HG03025 (cell line): ENCODE results near the gene AGPAT3.

Experiments
- ATAC-seq: cut with Tn5 transposase; IDR thresholded peaks from one replicate; pipeline ENCODE4 v1.9.1; 2021; ENCODE audit warnings: mild to moderate bottlenecking, moderate library complexity; ENCODE audit not compliant: unreplicated experiment, low FRiP score

AGPAT3 gene

GRCh38 chr21:43934716-43935705 lies 70.0 kb downstream of the AGPAT3 start:
- no peak for ATAC-seq

- ATAC-seq = no peak
These were observed 70.7 kb downstream of the AGPAT3 start for GRCh38 chr21:43935711-43936110.

DNA sequence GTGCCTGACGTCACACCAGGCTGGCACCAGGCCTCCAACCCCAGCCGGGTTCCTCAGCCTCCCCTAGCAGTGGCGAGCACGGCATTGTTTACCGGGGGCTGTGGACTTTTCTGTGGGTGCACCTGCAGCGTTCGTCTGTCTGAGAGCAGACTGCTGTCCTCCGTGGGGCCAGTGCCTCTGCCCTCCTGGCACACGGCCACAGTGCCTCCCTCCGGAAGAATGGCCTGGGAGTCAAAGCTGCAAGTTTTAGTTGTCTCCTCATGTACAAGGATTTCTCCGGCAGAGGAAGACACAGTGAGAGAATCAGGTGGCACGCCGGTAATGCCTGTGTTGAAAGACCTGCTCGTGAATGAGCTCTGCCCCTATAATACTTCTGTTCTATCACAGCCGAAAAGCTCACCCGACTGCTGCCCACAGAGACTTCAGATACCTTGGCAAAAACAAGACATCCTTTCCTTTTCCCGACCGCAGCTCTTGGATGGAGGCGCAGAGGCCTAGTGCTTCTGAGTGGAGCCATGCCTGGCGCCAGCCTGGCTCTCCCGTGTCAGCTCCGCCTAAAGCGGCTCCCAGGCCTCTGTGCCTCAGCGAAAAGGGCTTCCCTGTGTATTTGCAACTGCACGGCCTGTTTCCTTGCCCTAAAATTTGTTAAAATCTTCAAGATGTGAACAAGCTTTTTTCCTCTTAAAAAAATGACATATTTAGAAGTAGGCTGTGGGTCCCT lies 71.4 kb downstream of the AGPAT3 start:
- ATAC-seq = no peak

DNA sequence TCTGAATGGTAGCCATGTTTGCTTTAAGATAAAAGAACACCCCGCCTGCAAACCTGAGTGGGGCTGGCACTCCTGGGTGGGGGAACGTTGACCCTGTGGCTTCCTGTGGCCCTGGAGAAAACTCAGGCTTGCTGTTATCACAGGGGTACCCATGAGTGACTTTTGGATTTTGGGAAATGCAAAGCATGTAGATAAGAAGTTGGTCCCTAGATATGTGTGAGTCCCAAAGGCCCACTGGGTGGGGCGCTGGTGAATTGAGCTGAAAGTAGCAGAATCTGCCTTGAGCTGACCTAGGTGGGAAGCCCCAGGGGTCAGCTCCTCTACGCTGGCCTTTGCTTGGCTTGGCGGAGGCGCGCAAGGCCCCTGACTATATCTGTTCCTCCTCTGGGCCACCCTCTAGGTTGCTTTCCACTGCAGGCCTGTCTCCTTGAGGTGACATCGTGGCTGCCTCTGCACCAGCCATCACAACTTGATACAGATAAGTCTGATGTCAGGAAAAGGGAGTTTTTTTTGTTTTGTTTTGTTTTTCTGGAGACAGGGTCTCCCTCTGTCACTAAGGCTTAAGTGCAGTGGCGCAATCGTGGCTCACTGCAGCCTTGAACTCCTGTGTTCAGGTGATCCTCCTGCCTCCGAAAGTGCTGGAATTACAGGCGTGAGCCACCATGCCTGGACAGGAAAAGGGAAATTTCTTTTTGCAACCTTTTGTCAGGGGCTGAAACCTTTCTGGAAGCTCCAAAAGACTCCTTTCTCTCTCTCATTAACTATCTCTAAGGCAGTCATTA lies 72.2 kb downstream of the AGPAT3 start:
- ATAC-seq = no peak

- ATAC-seq = no peak
These were observed 72.9 kb downstream of the AGPAT3 start for GRCh38 chr21:43937891-43938309.

DNA sequence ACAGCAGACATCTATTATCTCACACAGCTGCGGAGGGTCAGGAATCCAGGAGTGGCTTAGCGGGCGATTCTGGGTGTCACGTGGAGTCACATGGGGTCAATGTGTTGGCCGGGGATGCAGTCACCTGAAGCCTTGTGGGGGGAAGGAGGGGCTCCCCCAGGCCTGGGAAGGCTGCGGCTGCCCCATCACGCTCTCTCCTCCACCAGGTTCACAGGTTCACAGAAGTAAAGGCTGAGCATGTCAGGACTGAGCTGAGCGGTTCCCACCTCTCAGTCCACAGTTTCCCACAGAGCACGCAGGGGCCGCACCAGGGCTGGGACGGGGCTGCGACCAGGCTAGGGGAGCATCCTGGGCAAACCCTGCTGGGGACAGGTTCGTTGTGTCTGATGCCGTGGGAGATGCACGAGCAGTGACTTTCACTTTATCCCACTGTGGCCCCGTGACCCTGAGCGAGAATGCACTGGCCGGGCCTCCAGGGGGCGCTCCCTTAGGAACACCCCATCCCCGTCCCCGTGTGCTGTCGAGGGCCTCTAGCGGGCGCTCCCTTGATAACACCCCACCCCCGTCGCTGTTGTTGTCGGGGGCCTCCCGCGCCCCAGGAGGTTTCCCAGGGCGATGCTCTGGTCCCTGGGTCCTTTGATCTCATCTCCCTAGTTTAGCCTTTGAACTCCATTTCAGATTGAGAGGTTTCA lies 73.9 kb downstream of the AGPAT3 start:
- peak; percentile 61 for ATAC-seq

- no peak for ATAC-seq
These were observed 74.7 kb downstream of the AGPAT3 start for GRCh38 chr21:43939443-43940328.

- ATAC-seq = no peak
These were observed 75.5 kb downstream of the AGPAT3 start for GRCh38 chr21:43940329-43941050.

DNA sequence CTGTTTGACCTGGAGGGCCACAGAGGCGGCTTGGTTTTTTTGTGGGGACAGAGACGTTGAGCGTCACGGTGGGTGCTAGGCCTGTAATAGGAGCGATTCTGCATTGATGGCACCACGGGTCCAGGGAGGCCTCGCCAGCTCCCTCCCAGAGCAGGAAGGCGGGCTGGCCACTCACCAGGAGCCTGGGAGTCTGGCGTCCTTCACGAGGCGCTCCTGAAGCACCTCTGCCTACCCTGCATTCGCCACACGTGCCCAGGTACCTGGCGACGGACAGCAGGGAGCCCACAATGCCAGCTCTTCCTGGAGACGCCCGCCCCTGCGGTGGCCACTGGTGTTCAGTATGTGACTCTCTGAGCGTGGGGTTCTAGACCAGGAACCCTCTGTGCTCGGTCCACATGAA lies 77.2 kb downstream of the AGPAT3 start:
- ATAC-seq = no peak

DNA sequence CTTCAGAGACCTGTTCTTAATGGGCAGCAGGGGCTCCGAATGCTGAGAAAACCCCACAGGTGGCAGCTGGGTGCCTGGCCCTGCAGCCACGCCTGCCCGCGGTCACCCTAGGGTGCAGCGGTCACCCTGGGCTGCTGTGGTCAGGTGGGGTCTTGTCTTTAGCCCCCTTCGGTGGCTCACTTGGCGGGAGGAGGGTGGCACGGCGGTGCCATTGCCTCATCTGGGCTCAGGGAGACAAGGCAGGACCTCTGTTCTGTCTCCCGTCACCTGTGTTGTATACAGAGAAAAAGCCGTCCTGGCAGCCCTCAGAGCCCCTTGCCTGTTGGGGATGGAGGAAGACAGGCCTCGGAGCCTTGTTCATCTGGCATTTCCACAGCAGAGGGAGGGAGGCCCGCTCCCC lies 77.6 kb downstream of the AGPAT3 start:
- ATAC-seq = no peak

DNA sequence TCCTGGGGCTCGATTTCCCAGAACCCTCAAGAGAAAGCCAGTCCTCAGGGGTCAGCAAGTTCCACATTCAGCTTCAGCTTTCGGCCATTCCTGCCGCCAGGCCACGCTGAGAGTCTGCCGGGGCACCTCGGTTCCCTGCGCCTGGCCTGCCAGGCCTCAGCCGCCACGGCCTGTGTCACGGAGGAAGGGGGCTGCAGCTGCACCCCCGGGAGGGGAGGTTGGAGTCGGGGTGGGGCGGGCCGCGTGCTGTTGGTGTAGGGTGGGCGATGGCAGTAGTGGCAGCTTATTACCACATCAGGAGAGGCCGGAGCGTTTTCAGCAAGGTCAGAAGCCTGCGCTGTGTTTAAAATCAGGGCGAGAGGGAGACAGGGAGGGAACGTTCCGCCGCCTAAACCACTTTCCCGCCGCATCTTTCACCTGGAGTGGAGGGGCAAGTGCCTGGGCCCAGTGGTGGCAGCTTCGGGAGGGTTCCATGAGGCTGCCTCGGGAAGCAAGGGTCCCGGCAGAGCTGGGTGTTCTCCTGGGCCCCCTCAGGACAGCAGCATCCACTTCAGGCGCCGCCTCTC lies 78.6 kb downstream of the AGPAT3 start:
- no peak for ATAC-seq

- no peak for ATAC-seq
These were observed 79.1 kb downstream of the AGPAT3 start for GRCh38 chr21:43944078-43944633.

- ATAC-seq = no peak
These were observed 79.7 kb downstream of the AGPAT3 start for GRCh38 chr21:43944757-43945156.

DNA sequence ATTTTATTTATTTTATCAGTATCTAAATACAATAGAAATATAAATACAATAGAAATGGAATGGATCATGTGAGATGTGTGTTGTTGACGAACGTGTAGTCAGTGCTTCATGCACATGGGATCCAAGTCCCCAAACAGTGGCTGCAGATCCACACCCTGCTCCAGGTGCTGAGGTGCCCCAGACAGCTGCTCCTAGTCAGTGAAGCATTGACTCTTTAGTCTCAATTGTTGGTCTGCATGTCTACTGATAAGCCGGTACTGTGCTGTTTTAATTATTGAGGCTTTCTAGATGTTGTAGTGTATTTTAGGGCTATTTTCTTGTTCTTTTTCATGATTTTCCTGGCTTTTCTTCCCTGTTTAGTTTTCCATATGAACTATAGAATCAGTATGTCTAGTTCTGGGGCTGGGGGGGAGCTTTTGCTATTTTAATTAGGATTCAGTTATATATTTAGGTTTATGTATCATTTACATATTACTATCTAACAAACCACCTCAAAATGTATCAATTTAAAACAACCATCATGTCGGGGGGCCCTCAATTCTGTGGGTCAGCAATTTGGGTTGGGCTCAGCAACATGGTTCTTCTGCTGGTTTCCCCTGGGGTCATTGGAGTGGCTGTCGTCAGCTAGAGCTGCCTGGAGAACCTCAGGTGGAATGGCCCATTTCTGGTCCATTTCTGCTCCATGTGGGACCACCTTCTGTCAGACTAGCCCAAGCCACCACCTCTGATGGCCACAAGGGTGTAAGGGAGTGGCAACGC lies 83.9 kb downstream of the AGPAT3 start:
- no peak for ATAC-seq

- no peak for ATAC-seq
These were observed 84.6 kb downstream of the AGPAT3 start for GRCh38 chr21:43949499-43950208.

- ATAC-seq = no peak
These were observed 85.5 kb downstream of the AGPAT3 start for GRCh38 chr21:43950481-43950880.

- ATAC-seq = no peak
These were observed 85.9 kb downstream of the AGPAT3 start for GRCh38 chr21:43950936-43951335.
